NK-92 (cell line): ENCODE data around the gene ZNF839.
"Not testable (repeated sequence)": the region's sequence is repeated elsewhere in the genome, so short reads cannot be mapped to it uniquely, and the experiment has no call there.

Experiments used
- DNase-seq: peaks from one replicate; lab custom pipeline; 2025; ENCODE audit not compliant: unreplicated experiment; lab: John Stamatoyannopoulos, UW

The ZNF839 gene

GRCh38 chr14:102341566-102341965, 22.0 kb downstream of the ZNF839 start:
- no peak for DNase-seq

- no peak for DNase-seq
Observed at GRCh38 chr14:102342238-102342637, 22.7 kb downstream of the ZNF839 start.

GRCh38 chr14:102344084-102344483, 24.5 kb downstream of the ZNF839 start:
- no peak for DNase-seq

GRCh38 chr14:102344485-102344884, 24.9 kb downstream of the ZNF839 start:
- DNase-seq, result no peak

GRCh38 chr14:102345232-102345631, 25.7 kb downstream of the ZNF839 start:
- no peak for DNase-seq

GRCh38 chr14:102346645-102347044, 27.1 kb downstream of the ZNF839 start:
- DNase-seq, result no peak

- DNase-seq, result no peak
Observed at GRCh38 chr14:102348376-102348775, 28.8 kb downstream of the ZNF839 start.

- DNase-seq, result no peak
Observed at GRCh38 chr14:102351023-102351422, 31.5 kb downstream of the ZNF839 start.

GRCh38 chr14:102351593-102351992, 32.0 kb downstream of the ZNF839 start:
- DNase-seq, result not testable (repeated sequence)

- no peak for DNase-seq
Observed at GRCh38 chr14:102352213-102352612, 32.7 kb downstream of the ZNF839 start.

GRCh38 chr14:102353126-102353619, 33.6 kb downstream of the ZNF839 start:
- DNase-seq, result no peak

GRCh38 chr14:102356280-102356679, 36.7 kb downstream of the ZNF839 start:
- DNase-seq, result no peak

GRCh38 chr14:102359341-102359740, 39.8 kb downstream of the ZNF839 start:
- no peak for DNase-seq

- no peak for DNase-seq
Observed at GRCh38 chr14:102360388-102360787, 40.8 kb downstream of the ZNF839 start.

GRCh38 chr14:102362084-102362483, 42.5 kb downstream of the ZNF839 start:
- DNase-seq, result no peak

- peak; percentile 65 for DNase-seq
Observed at GRCh38 chr14:102362545-102363181, 43.1 kb downstream of the ZNF839 start, which contains the start of the genes CINP and TECPR2. Gene CINP, minus strand, starts transcription at chr14:102362890. Its CDS starts 39 bp downstream, at chr14:102362851. Gene TECPR2, plus strand, starts transcription at chr14:102362941. Its CDS starts 13,781 bp downstream, at chr14:102376722.

GRCh38 chr14:102363182-102363943, 43.8 kb downstream of the ZNF839 start:
- DNase-seq, result no peak

- DNase-seq, result no peak
Observed at GRCh38 chr14:102370305-102370809, 50.8 kb downstream of the ZNF839 start.

- no peak for DNase-seq
Observed at GRCh38 chr14:102371361-102371760, 51.8 kb downstream of the ZNF839 start.

- DNase-seq, result no peak
Observed at GRCh38 chr14:102373110-102373509, 53.6 kb downstream of the ZNF839 start.

- no peak for DNase-seq
Observed at GRCh38 chr14:102374264-102374663, 54.7 kb downstream of the ZNF839 start.

GRCh38 chr14:102375119-102375518, 55.6 kb downstream of the ZNF839 start:
- DNase-seq, result no peak
